ENCODE measurements around the gene ILF3. TPM values are rescaled to one million over a fixed set of nuclear protein-coding genes. Genes with fewer than 3 reads are reported as not detected.
"Not testable (repeated sequence)": the region's sequence is repeated elsewhere in the genome, so short reads cannot be mapped to it uniquely, and the experiment has no call there.

The ILF3 gene
- total RNA-seq, 2 donors from 2014 or later: 143 to 271 TPM

GRCh38 chr19:10660346-10660745, 6.2 kb downstream of the ILF3 start:
- no peak for DNase-seq
- Histone ChIP-seq H3K4me3 (no peak overlapping the region), H3K9ac (ENCODE audit: low read depth in 2 of 2, low read length in 2 of 2) (no peak overlapping the region), H3K4me1 (peaks cover 9% of the 10 kb centered on the region), H3K27me3 (no peaks in the 10 kb centered on the region), H3K27ac (no peak overlapping the region), H3K9me3 (no peaks in the 10 kb centered on the region), H3K36me3 (no peaks in the 10 kb centered on the region)
- TF ChIP-seq CTCF (IDR thresholded peaks at IDR 0.05): no peak
- intact Hi-C loops (cut with DNase I): no loop called here

- Histone ChIP-seq H3K4me3 (no peak overlapping the region), H3K27me3 (no peaks in the 10 kb centered on the region), H3K27ac (no peak overlapping the region), H3K9ac (ENCODE audit: low read depth in 2 of 2, low read length in 2 of 2) (no peak overlapping the region), H3K4me1 (no peaks in the 10 kb centered on the region), H3K9me3 (no peaks in the 10 kb centered on the region), H3K36me3 (no peaks in the 10 kb centered on the region)
- no peak for TF ChIP-seq CTCF (IDR thresholded peaks at IDR 0.05)
- intact Hi-C loops (cut with DNase I): no loop called here
- no peak for DNase-seq
Observed at GRCh38 chr19:10661946-10662345, 7.8 kb downstream of the ILF3 start.

- Histone ChIP-seq H3K4me3 (no peak overlapping the region), H3K4me1 (no peaks in the 10 kb centered on the region), H3K9me3 (no peaks in the 10 kb centered on the region), H3K36me3 (no peaks in the 10 kb centered on the region), H3K9ac (ENCODE audit: low read depth in 2 of 2, low read length in 2 of 2) (no peak overlapping the region), H3K27ac (no peak overlapping the region), H3K27me3 (no peaks in the 10 kb centered on the region)
- no peak for TF ChIP-seq CTCF (IDR thresholded peaks at IDR 0.05)
- intact Hi-C loops (cut with DNase I): no loop called here
- DNase-seq: no peak
Observed at GRCh38 chr19:10662384-10663251, 8.5 kb downstream of the ILF3 start.

- H3K27me3 ChIP-seq; H3K9me3 ChIP-seq; H3K4me1 ChIP-seq; H3K27ac ChIP-seq; H3K4me3 ChIP-seq; H3K36me3 ChIP-seq; intact Hi-C loops (cut with DNase I); DNase-seq; H3K9ac ChIP-seq (ENCODE audit: low read depth in 2 of 2, low read length in 2 of 2): not testable (repeated sequence)
Observed at GRCh38 chr19:10663252-10663563, 9.1 kb downstream of the ILF3 start.

GRCh38 chr19:10667867-10668266, 13.7 kb downstream of the ILF3 start:
- H3K4me3 ChIP-seq: no peak overlapping the region
- DNase-seq: no peak
- no peaks in the 10 kb centered on the region for H3K27me3 ChIP-seq
- TF ChIP-seq CTCF (IDR thresholded peaks at IDR 0.05): no peak
- H3K9me3 ChIP-seq: no peaks in the 10 kb centered on the region
- H3K4me1 ChIP-seq: no peaks in the 10 kb centered on the region
- H3K27ac ChIP-seq: no peak overlapping the region
- intact Hi-C loops (cut with DNase I): no loop called here
- H3K36me3 ChIP-seq: peaks cover 10% of the 10 kb centered on the region
- no peak overlapping the region for H3K9ac ChIP-seq (ENCODE audit: low read depth in 2 of 2, low read length in 2 of 2)

- Histone ChIP-seq H3K4me1 (no peaks in the 10 kb centered on the region), H3K27ac (no peak overlapping the region), H3K36me3 (peaks cover 12% of the 10 kb centered on the region), H3K9ac (ENCODE audit: low read depth in 2 of 2, low read length in 2 of 2) (no peak overlapping the region), H3K9me3 (no peaks in the 10 kb centered on the region), H3K27me3 (no peaks in the 10 kb centered on the region), H3K4me3 (no peak overlapping the region)
- TF ChIP-seq CTCF (IDR thresholded peaks at IDR 0.05): no peak
- DNase-seq: no peak
- intact Hi-C loops (cut with DNase I): no loop called here
Observed at GRCh38 chr19:10669246-10669645, 15.1 kb downstream of the ILF3 start.
